ENCODE results near the gene DPP10.

The DPP10 gene

GRCh38 chr2:115036818-115037217 lies 594.4 kb downstream of the DPP10 start:
- no peak for TF ChIP-seq TEAD4 (IDR thresholded peaks at IDR 0.05)

- TF ChIP-seq CREB1 (IDR thresholded peaks at IDR 0.05; ENCODE audit: low read depth) (no peak), REST (IDR thresholded peaks at IDR 0.05; ENCODE audit: low read depth) (no peak)
Observed at GRCh38 chr2:115057473-115057872, 615.0 kb downstream of the DPP10 start.

DNA sequence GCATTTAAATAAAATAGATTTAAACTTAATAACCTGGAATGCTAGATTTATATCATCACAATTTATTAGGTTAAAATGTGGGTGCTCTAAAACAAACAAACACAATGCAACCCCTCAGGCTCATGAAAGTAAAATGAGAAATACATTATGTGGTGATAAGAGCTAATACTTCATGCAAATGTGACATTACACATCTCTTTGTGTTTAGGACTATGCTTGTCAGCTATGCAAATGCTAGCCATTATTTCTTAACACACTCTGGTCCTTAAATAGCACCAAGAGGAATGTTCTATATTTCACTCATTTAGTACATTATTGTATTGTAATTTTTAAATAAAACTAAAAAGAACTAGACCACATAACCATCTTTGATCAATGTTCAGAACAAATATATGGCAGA lies 627.6 kb downstream of the DPP10 start:
- TF ChIP-seq CEBPB (IDR thresholded peaks at IDR 0.05) (no peak), RAD21 (IDR thresholded peaks at IDR 0.05; ENCODE audit: low read depth) (no peak), TEAD4 (IDR thresholded peaks at IDR 0.05) (no peak), TAF1 (IDR thresholded peaks at IDR 0.05; ENCODE audit: low read depth) (no peak), CREB1 (IDR thresholded peaks at IDR 0.05; ENCODE audit: low read depth) (no peak), REST (IDR thresholded peaks at IDR 0.05; ENCODE audit: low read depth) (no peak), NFIC (IDR thresholded peaks at IDR 0.05) (no peak)

- TF ChIP-seq, protein P1, sequence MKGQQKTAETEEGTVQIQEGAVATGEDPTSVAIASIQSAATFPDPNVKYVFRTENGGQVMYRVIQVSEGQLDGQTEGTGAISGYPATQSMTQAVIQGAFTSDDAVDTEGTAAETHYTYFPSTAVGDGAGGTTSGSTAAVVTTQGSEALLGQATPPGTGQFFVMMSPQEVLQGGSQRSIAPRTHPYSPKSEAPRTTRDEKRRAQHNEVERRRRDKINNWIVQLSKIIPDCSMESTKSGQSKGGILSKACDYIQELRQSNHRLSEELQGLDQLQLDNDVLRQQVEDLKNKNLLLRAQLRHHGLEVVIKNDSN (IDR thresholded peaks at IDR 0.05): no peak
- TF ChIP-seq RAD21 (IDR thresholded peaks at IDR 0.05; ENCODE audit: low read depth) (no peak), NFIC (IDR thresholded peaks at IDR 0.05) (no peak), TCF12 (IDR thresholded peaks at IDR 0.05; ENCODE audit: low read depth) (no peak), REST (IDR thresholded peaks at IDR 0.05; ENCODE audit: low read depth) (no peak), TEAD4 (IDR thresholded peaks at IDR 0.05) (no peak), CEBPB (IDR thresholded peaks at IDR 0.05) (no peak), EP300 (IDR thresholded peaks at IDR 0.05; ENCODE audit: borderline replicate concordance) (no peak), ZBTB7A (IDR thresholded peaks at IDR 0.05; ENCODE audit: low read depth) (no peak), CREB1 (IDR thresholded peaks at IDR 0.05; ENCODE audit: low read depth) (no peak), TAF1 (IDR thresholded peaks at IDR 0.05; ENCODE audit: low read depth) (no peak)
Observed at GRCh38 chr2:115071534-115071933, 629.1 kb downstream of the DPP10 start.

- TF ChIP-seq, protein P1 (IDR thresholded peaks at IDR 0.05): no peak
- TF ChIP-seq, protein P2, sequence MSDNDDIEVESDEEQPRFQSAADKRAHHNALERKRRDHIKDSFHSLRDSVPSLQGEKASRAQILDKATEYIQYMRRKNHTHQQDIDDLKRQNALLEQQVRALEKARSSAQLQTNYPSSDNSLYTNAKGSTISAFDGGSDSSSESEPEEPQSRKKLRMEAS (IDR thresholded peaks at IDR 0.05): no peak
- no peak for TF ChIP-seq NFIC (IDR thresholded peaks at IDR 0.05)
- no peak for TF ChIP-seq CEBPB (IDR thresholded peaks at IDR 0.05)
- TF ChIP-seq TAF1 (IDR thresholded peaks at IDR 0.05; ENCODE audit: low read depth): no peak
- TF ChIP-seq REST (IDR thresholded peaks at IDR 0.05; ENCODE audit: low read depth): no peak
- no peak for TF ChIP-seq RAD21 (IDR thresholded peaks at IDR 0.05; ENCODE audit: low read depth)
Observed at GRCh38 chr2:115075800-115076199, 633.4 kb downstream of the DPP10 start.

Measured in Ishikawa (cell line).